Activated CD8-positive, alpha-beta memory T cell treated with anti-CD3 and anti-CD28 coated beads, Interleukin-2, amount 10 ng/mL, durations not matched to agents 7 days and 5 days (primary cell): ENCODE results near the gene ZNF30. TPM values are rescaled to one million over a fixed set of nuclear protein-coding genes. Genes with fewer than 3 reads are reported as not detected.
"Not testable (repeated sequence)": the region's sequence is repeated elsewhere in the genome, so short reads cannot be mapped to it uniquely, and the experiment has no call there.

Source experiments
- ATAC-seq: fragments of 150-1000 bp; cut with Tn5 transposase; one replicate; pipeline ENCODE4 v1.10.0; 2021; ENCODE audit warnings: moderate library complexity
- CTCF ChIA-PET: fragments of 350-600 bp; sonication (Branson Sonifier 250); formaldehyde crosslinking; loops from one replicate; lab custom pipeline; 2021; ENCODE audit warnings: antibody characterized with exemption; lab: Charles Lee
- DNase-seq: peaks from one replicate; pipeline ENCODE4 v3.0.0-alpha.2; 2020
- H3K27ac Mint-ChIP-seq: one replicate; pipeline ENCODE4 v1.8.0; 2021; ENCODE audit warnings: mild to moderate bottlenecking, mixed read lengths
- H3K27me3 Mint-ChIP-seq: one replicate; pipeline ENCODE4 v1.8.0; 2021; ENCODE audit warnings: mixed read lengths
- H3K36me3 Mint-ChIP-seq: one replicate; pipeline ENCODE4 v1.8.0; 2021; ENCODE audit warnings: mild to moderate bottlenecking, mixed read lengths
- H3K4me1 Mint-ChIP-seq: one replicate; pipeline ENCODE4 v1.8.0; 2021; ENCODE audit warnings: mixed read lengths
- H3K4me3 Mint-ChIP-seq: one replicate; pipeline ENCODE4 v1.8.0; 2021; ENCODE audit warnings: mild to moderate bottlenecking, moderate library complexity, mixed read lengths
- H3K9me3 Mint-ChIP-seq: one replicate; pipeline ENCODE4 v1.8.0; 2022; ENCODE audit warnings: low read depth, mixed read lengths
- total RNA-seq, 2 experiments: library from RNA; stranded (reverse); gene quantifications; one replicate each; pipeline ENCODE4 v1.2.3, GENCODE V29; 2021

The ZNF30 gene
- total RNA-seq, 2 experiments from 2014 or later: 2.7 TPM

DNA sequence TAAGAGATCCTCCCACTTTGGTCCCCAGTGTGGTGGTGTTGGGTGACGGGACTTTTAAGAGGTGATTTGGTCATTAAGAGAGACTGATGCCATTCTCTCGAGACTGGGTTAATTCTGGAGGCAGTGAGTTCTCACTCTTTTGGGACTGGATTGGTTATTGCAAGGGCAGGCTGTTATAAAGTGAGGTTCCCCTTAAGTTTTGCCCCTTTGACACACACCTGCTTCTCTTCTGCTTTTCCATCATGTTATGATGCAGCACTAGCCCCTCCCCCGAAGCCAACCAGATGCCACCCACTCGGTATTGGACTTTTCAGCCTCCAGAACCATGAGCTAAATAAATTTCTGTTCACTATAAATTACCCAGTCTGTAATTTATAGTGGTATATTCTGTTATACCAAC lies 57.1 kb downstream of the ZNF30 start:
- Mint-ChIP-seq H3K9me3 (peaks cover 2% of the 10 kb centered on the region), H3K4me1 (peaks cover 17% of the 10 kb centered on the region), H3K4me3 (no peak overlapping the region), H3K36me3 (peaks cover 2% of the 10 kb centered on the region), H3K27me3 (peaks cover 6% of the 10 kb centered on the region), H3K27ac (no peak overlapping the region)
- no peak for ATAC-seq
- CTCF ChIA-PET: interaction anchor here (0.8 to 2.3 kb wide), 4 partner anchors 11 to 31 kb away, joined by 3 to 9 read pairs (median 4); partner anchors contain the start of gene ZNF792
- DNase-seq: no peak

DNA sequence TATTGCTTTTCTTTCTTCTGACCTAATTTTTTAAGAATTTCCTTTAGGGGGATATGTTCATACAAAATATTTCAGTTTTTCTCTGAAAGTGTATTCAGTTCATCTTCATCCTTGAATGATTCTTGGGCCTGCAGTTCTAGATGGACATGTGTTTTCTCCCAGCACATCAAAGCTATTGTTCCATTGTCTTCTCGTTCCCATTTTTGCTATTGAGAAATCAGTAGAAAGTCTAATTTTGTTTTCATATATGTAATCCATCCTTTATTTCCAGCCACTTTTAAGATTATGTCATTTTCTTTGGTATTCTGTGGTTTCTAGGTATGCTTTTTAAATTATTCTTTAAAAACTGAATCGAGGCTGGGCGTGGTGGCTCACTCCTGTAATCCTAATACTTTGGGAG lies 57.6 kb downstream of the ZNF30 start:
- no peak overlapping the region for H3K27ac Mint-ChIP-seq
- DNase-seq: no peak
- peaks cover 3% of the 10 kb centered on the region for H3K27me3 Mint-ChIP-seq
- peaks cover 2% of the 10 kb centered on the region for H3K36me3 Mint-ChIP-seq
- no peak overlapping the region for H3K4me3 Mint-ChIP-seq
- peaks cover 2% of the 10 kb centered on the region for H3K9me3 Mint-ChIP-seq
- H3K4me1 Mint-ChIP-seq: peaks cover 20% of the 10 kb centered on the region
- ATAC-seq: no peak
- CTCF ChIA-PET: interaction anchor here (0.8 to 2.3 kb wide), 5 partner anchors 11 to 60 kb away, joined by 3 to 9 read pairs (median 4); partner anchors contain the start of gene ZNF792

DNA sequence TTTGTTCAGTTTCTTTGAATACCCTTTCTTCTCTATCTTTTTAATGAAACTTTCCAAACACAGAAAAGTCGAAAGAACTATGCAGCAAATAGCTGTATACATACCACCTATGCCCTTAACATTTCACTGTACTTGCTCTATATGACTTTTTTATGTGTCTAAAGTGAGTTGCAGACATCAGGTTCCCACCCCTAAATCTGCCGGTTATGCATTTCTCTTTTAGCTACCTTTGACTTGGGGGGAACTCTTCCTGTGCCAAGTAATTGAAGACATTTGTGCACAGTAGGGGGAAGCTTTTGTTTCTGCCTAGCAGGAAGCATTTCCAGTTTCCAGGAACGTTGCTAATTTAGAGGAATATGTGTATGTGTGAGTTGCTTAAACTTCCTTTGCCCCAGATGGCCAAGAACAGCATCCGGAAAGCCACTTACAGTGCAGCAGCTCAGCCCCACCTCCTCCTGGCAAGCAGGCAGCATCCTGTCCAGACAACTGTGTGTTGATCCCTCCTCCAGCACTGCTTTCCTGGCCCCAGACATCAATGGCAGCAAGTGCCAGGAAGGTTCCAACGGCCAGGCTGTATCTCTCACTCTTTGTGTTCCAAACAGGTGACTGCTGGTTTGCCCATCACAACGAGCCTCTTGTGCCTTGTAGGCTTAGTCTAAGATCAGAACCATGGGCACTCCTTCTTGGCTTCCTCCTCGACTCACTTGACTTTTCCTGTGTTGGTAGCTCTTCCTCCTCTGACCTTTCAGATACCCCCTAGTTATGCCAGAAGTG lies 58.7 kb downstream of the ZNF30 start:
- H3K4me1 Mint-ChIP-seq: peaks cover 23% of the 10 kb centered on the region
- peaks cover 2% of the 10 kb centered on the region for H3K36me3 Mint-ChIP-seq
- peak; percentile 56 for DNase-seq
- H3K9me3 Mint-ChIP-seq: peaks cover 2% of the 10 kb centered on the region
- CTCF ChIA-PET: interaction anchor here (0.6 to 2.3 kb wide), 7 partner anchors 12 to 81 kb away, joined by 3 to 11 read pairs (median 4); no protein-coding TSS in a partner anchor
- peak overlapping the region; percentile 51 for H3K4me3 Mint-ChIP-seq
- ATAC-seq: peak; percentile 83
- peak overlapping the region; percentile 78 for H3K27ac Mint-ChIP-seq
- H3K27me3 Mint-ChIP-seq: peaks cover 3% of the 10 kb centered on the region

DNA sequence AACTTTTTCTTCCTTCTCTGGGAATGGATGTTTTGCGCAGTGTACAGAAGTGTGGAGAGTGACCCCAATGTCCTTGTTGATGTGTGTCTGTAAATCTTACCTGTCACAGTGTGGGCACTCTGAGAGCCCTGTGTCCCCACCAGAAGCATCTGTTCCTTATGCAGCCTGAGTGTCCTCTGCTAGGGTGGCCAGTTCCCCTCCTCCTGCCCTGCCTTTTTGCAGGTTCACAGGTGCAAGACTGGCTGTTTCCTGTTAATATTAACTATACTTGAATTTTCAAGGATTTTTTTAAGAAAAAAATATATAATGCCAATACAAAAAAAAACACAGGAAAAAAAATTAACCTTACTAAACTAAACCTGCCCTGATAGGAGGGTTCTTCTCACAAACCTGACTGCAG lies 61.4 kb downstream of the ZNF30 start:
- Mint-ChIP-seq H3K4me3 (no peak overlapping the region), H3K4me1 (peaks cover 46% of the 10 kb centered on the region), H3K27ac (no peak overlapping the region), H3K27me3 (no peaks in the 10 kb centered on the region), H3K9me3 (peaks cover 2% of the 10 kb centered on the region), H3K36me3 (peaks cover 2% of the 10 kb centered on the region)
- CTCF ChIA-PET: interaction anchor here (0.8 to 1.6 kb wide), 3 partner anchors 25 to 56 kb away, joined by 3 to 4 read pairs (median 3); no protein-coding TSS in a partner anchor
- ATAC-seq (no peak), DNase-seq (no peak)

DNA sequence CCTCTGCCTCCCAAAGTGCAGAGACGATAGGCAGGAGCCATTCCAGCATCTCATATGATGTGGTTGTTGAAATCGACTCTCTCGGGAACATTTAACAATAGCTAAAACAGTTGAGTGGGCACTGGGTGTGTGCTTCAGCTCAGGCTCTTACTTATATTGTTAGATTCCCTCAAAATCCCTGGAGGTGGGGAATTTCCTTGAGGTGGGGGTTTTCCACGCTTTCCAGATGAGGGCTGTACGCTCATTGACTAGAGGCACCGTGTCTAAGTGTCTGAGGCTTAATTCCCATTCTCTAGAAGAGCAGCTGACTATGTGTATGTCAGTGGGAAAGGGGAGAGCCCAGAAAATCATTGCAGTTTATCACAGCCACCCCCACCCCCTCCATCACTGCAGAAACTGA lies 62.6 kb downstream of the ZNF30 start:
- ATAC-seq (no peak), DNase-seq (no peak)
- H3K27ac Mint-ChIP-seq: no peak overlapping the region
- no peaks in the 10 kb centered on the region for H3K27me3 Mint-ChIP-seq
- peaks cover 2% of the 10 kb centered on the region for H3K36me3 Mint-ChIP-seq
- peaks cover 53% of the 10 kb centered on the region for H3K4me1 Mint-ChIP-seq
- CTCF ChIA-PET: interaction anchor here (0.7 to 2.0 kb wide), 6 partner anchors 8 to 153 kb away, joined by 3 to 4 read pairs (median 3); no protein-coding TSS in a partner anchor
- no peak overlapping the region for H3K4me3 Mint-ChIP-seq
- H3K9me3 Mint-ChIP-seq: peaks cover 1% of the 10 kb centered on the region

DNA sequence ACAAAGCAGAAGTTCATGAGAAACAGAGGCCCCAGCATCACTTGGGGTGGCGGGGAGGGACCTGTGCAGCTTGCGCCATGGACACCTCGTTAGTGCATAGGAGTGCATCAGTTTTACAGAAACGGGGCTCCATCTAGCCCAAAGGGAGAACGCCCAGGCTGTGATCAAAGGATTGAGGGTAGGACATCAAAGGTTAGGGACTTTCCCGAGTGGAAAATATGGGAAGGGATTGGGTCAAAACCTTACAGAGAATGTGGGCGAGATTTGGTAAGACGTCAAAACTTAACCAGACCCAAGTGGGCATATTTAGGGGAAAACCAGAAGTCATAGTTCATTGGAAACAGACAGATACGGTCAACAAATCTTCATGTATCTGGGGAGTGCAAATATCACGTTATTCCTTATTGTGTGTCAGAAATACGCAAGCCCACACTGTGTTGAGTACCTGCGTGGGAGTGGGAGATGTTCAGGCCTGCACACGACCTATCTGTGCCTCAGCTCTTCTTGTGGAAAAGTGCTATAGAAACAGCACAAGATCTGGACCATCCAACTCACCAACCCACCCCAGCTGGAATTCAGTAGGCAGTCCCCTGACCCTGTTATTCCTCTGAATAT lies 64.0 kb downstream of the ZNF30 start:
- Mint-ChIP-seq H3K9me3 (no peaks in the 10 kb centered on the region), H3K27me3 (no peaks in the 10 kb centered on the region), H3K36me3 (no peaks in the 10 kb centered on the region), H3K4me3 (no peak overlapping the region), H3K4me1 (peaks cover 51% of the 10 kb centered on the region), H3K27ac (peak overlapping the region; percentile 56)
- CTCF ChIA-PET: interaction anchor here (1.2 to 2.0 kb wide), 3 partner anchors 10 to 151 kb away, joined by 3 to 5 read pairs (median 4); partner anchors contain the start of gene GRAMD1A
- no peak for DNase-seq
- no peak for ATAC-seq

DNA sequence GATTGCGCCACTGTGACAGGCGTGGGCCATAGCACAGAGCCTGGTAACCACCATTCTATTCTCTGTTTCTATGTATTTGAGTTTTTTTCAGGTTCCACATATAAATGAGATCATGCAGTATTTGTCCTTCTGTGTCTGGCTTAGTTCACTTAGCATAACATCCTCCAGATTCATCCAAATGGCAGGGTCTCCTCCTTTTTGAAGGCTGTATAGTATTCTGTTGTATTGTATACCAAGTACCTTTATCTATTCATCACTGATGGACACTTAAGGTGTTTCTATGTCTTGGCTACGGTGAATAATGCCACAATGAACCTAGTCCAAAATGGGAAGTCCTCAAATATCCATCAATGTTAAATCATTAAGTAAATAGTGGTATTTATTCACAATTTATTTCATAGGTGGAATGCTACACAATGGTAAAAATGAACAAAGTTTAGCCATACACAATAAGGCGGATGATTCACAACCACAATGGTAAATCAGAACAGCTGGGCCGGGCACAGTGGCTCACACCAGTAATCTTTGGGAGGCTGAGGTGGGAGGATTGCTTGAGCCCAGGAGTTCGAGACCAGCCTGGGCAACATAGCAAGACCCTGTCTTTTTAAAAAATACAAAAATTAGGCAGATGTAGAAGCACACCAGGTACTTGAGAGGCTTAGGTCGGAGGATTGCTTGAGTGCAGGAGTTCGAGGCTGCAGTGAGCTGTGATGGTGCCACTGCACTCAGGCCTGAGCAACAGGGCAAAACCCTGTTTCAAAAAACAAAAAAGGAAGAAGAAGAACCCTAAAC lies 65.0 kb downstream of the ZNF30 start:
- no peak for ATAC-seq
- no peak for DNase-seq
- CTCF ChIA-PET: interaction anchor here (2.1 kb wide), 1 partner anchor 19 kb away, joined by 5 read pairs; no protein-coding TSS in a partner anchor
- Mint-ChIP-seq H3K36me3 (no peaks in the 10 kb centered on the region), H3K27ac (no peak overlapping the region), H3K9me3 (no peaks in the 10 kb centered on the region), H3K4me1 (peaks cover 57% of the 10 kb centered on the region), H3K4me3 (no peak overlapping the region), H3K27me3 (no peaks in the 10 kb centered on the region)

DNA sequence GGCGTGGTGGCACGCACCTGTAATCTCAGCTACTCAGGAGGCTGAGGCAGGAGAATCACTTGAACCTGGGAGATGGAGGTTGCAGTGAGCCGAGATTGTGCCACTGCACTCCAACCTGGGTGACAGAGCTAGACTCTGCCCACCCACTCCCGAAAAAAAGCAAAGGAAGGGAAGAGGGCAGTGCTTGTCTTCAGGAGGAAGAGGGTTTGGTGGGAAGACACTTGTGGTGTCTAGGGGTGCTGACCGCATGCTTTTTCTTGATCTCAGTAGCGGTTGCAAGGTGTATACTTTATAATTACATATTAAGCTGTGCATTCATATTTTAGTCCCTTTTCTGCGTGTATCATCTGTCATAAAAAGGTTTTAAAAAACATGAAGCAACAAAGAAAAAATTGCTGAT lies 65.9 kb downstream of the ZNF30 start:
- peaks cover 63% of the 10 kb centered on the region for H3K4me1 Mint-ChIP-seq
- DNase-seq (peak; percentile 75), ATAC-seq (peak; percentile 61)
- H3K36me3 Mint-ChIP-seq, H3K9me3 Mint-ChIP-seq, H3K27me3 Mint-ChIP-seq: not testable (repeated sequence)
- CTCF ChIA-PET: interaction anchor here (2.1 to 4.1 kb wide), 2 partner anchors 19 to 21 kb away, joined by 5 to 14 read pairs; no protein-coding TSS in a partner anchor
- peak overlapping the region; percentile 69 for H3K27ac Mint-ChIP-seq
- peak overlapping the region; percentile 38 for H3K4me3 Mint-ChIP-seq

DNA sequence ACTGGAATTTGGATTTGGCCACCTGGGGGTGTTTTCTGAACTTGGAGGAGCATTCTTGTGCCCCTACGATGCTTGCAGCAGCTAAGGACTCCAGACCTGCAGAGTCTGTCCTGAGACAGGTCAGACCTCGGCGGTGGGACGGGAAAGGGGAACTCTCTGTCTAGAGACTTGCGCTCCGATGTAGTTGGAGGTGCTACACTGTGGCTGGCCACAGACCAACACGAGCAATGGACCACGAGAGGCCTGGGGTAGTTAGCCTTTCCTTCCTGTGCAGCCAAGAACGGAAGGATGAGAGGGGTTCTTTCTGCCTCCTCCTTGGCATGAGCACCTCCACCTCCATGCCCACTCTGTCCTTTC lies 67.6 kb downstream of the ZNF30 start:
- no peak for DNase-seq
- no peak for ATAC-seq
- no peaks in the 10 kb centered on the region for H3K36me3 Mint-ChIP-seq
- CTCF ChIA-PET: interaction anchor here (4.1 kb wide), 1 partner anchor 19 kb away, joined by 14 read pairs; no protein-coding TSS in a partner anchor
- no peak overlapping the region for H3K4me3 Mint-ChIP-seq
- H3K27ac Mint-ChIP-seq: no peak overlapping the region
- no peaks in the 10 kb centered on the region for H3K9me3 Mint-ChIP-seq
- H3K27me3 Mint-ChIP-seq: no peaks in the 10 kb centered on the region
- peaks cover 68% of the 10 kb centered on the region for H3K4me1 Mint-ChIP-seq

Other genes starting within 250 kb of the ZNF30 start
- gene SCGB2B2, start 249.7 kb upstream of the ZNF30 start, total RNA-seq: under 1 TPM in 1 of 2 experiments, not detected in 1; 0.23 TPM
- gene ZNF302, start 249.2 kb upstream of the ZNF30 start, total RNA-seq: 10 to 100 TPM; 11.1 to 12.0 TPM
- 1 to 10 TPM; 1.9 to 3.6 TPM for gene ZNF181, start 192.7 kb upstream of the ZNF30 start, total RNA-seq
- 1 to 10 TPM; 3.7 to 5.3 TPM for gene ZNF599, start 153.7 kb upstream of the ZNF30 start, total RNA-seq
- 10 to 100 TPM; 13.5 to 15.3 TPM for gene ZNF792, start 37.3 kb downstream of the ZNF30 start, total RNA-seq
- 100 to 1,000 TPM; 109 to 127 TPM for gene GRAMD1A, start 73.4 kb downstream of the ZNF30 start, total RNA-seq
- under 1 TPM; 0.26 to 0.37 TPM for gene SCN1B, start 103.6 kb downstream of the ZNF30 start, total RNA-seq
- gene HPN, start 114.8 kb downstream of the ZNF30 start, total RNA-seq: not detected
- gene FXYD3, start 188.9 kb downstream of the ZNF30 start, total RNA-seq: not detected
- gene LGI4, start 208.2 kb downstream of the ZNF30 start, total RNA-seq: not detected
- under 1 TPM in 1 of 2 experiments, not detected in 1; 0.61 TPM for gene FXYD1, start 211.9 kb downstream of the ZNF30 start, total RNA-seq
- gene FXYD7, start 216.4 kb downstream of the ZNF30 start, total RNA-seq: 1 to 10 TPM; 1.1 to 1.9 TPM
- gene FXYD5, start 227.8 kb downstream of the ZNF30 start, total RNA-seq: 100 to 1,000 TPM; 262 to 354 TPM